H1 (cell line): Measurements from ENCODE around the gene MT2A. TPM values are rescaled to one million over a fixed set of nuclear protein-coding genes. Genes with fewer than 3 reads are reported as not detected.

ENCODE experiments used
- ASH2L ChIP-seq: fragments of 200-600, 300-600 bp; sonication (generic); IDR thresholded peaks from one replicate; pipeline ENCODE4 v1.7.1; 2017; ENCODE audit warnings: low read length
- CBX5 ChIP-seq: fragments of 300-800, 300-1000 bp; sonication (generic); IDR thresholded peaks from 2 replicates; pipeline ENCODE4 v1.7.1; 2016; ENCODE audit warnings: antibody characterized with exemption, low read length, low read depth
- polyA plus RNA-seq, 7 experiments: library from polyadenylated mRNA; depleted of rRNA in 3 of 7; stranded (reverse) in 5 of 7; unstranded in 2 of 7; fragments of >200 nt in 5 of 7; fragments of 200-250 nt in 2 of 7; gene quantifications; 1 replicate in 5 of 7; 2 replicates in 1 of 7; 4 replicates in 1 of 7; pipeline versions ENCODE4 v1.2.1 to v1.2.3, GENCODE V29; 2011 to 2013; ENCODE audit warnings: missing spikeins in 2 of 7, mixed read lengths in 2 of 7
- total RNA-seq: library from RNA; stranded (reverse); fragmentation: NEBNext Ultra II Directional; extraction: Animal tissue kit (Norgen Biotek cat#: 25700); gene quantifications from 2 replicates; pipeline ENCODE4 v1.2.1, GENCODE V29; 2021

The MT2A gene
- total and polyA plus RNA-seq, 2 of the 8 experiments (the other 6 are each of a cell fraction or from before 2014, with no cell fraction given) = 9.5 to 30.1 TPM

GRCh38 chr16:56583351-56584168, 24.8 kb upstream of the MT2A start (continued):
- TF ChIP-seq ASH2L (no peak), CBX5 (no peak)
